Muscle of back (tissue), 11 donors: Measurements from ENCODE around the gene BFSP2. TPM values are rescaled to one million over a fixed set of nuclear protein-coding genes. Genes with fewer than 3 reads are reported as not detected.
"Not testable (repeated sequence)": the region's sequence is repeated elsewhere in the genome, so short reads cannot be mapped to it uniquely, and the experiment has no call there.

ENCODE experiments used
- DNase-seq, 3 donors: peaks; one replicate each; pipeline versions ENCODE4 v3.0.0 to v3.0.0-alpha.2; 2013
- polyA plus RNA-seq, 10 donors: library from polyadenylated mRNA; unstranded; fragments of 120-200 nt; gene quantifications; one replicate each; pipeline ENCODE4 v1.2.1, GENCODE V29; 2013; ENCODE audit not compliant: insufficient read length in 10 of 10

Gene BFSP2
- polyA plus RNA-seq, 10 donors = 0.63 TPM; not detected in 9

DNA sequence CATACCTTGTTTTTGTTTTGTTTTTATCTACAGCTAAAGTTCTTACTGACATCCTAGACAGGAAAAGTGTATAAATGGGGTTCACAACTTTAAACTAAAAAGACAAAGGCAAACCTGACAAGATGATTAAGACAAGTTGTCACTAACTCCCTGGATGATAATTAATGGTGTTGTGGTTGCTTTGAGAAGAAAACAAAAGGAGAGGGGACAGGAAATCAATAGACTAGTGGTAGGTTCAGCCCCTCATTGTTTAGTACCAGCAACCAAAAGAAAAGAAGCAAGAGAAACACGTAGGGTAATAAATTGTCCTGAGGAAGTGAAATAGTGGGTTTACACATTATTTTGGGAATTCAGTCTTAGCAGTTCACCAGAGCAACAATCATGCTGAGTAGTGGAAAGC, 78.8 kb downstream of the BFSP2 start:
- DNase-seq = no peak

- DNase-seq = no peak
Measured at GRCh38 chr3:133479401-133479800, 79.5 kb downstream of the BFSP2 start.

DNA sequence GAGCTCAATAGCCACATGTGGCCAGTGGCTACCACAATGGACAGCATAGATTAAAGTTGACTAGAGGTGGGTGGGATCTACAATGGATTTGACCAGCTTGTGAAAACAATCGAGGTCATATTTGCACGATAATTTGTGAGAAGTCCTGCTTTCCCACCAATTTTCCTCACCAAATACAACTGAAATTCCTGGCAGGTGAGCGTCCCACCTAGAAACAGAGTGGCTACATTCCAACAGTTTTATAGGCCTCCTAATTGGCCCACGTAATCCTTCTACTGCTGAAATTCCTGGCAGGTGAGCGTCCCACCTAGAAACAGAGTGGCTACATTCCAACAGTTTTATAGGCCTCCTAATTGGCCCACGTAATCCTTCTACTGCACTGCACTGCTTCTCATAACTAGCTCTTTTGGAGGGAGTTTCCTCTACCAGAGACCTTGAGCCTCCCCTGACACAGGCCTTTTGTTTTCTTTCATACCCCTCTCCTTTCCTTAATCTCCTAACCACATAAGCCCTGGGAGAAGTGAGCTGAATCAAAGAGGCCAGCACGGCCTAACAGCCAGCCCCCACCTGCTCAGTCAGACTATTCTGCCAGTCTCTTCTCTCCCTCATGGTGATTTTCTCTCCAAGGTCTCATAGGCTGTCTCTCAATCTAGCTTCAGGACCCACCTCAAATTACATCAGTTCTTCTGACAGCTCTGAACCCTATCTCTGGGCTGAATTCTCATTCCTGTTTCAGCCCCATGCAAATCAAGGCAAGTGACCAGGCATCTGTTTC, 80.2 kb downstream of the BFSP2 start:
- DNase-seq = no peak

- DNase-seq = not testable (repeated sequence)
Measured at GRCh38 chr3:133482474-133482873, 82.6 kb downstream of the BFSP2 start.

DNA sequence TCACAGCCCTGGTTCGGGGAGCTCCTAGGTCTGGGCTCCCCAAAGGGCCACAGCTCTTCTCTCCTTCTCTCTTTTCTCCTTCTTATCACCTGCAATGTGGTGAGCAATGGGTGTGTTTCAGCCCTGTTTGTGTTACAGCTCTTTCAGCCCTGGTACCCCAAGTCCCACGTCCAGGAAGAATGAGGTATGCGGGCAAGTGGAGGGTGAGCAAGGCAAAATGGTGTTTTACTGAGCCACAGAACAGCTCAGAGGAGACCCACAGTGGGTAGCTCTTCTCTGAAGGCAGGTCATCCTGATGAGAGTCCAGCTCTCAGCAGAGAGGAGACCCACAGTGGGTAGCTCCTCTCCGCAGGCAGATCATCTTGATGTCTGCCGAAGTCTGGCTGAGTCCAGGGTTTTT, 86.8 kb downstream of the BFSP2 start:
- DNase-seq = no peak

DNA sequence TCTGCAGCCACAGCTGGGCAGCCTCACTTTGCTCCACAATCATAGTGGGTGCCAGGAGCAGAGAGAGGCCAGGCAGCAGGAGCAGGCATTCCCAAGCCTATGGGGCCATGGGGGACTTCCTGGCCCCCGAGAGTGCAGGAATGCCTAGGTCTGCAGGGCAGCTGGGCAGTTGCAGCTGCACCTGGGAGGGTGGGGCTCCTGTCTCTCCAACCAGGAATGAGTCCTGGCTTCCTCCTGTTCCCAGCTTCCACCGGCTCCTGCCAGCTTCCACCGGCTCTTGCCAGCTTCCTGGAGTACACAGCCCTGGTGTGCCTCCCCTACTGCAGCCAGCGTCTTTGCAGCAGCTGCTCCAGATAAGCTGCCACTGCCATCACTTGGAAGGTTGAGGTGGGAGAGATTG, 87.3 kb downstream of the BFSP2 start:
- no peak for DNase-seq

GRCh38 chr3:133487920-133488540, 88.2 kb downstream of the BFSP2 start:
- DNase-seq = no peak

- DNase-seq = peak in 1 of 3 donors; percentile 34
Measured at GRCh38 chr3:133488785-133489367, 89.0 kb downstream of the BFSP2 start.

GRCh38 chr3:133489466-133490085, 89.7 kb downstream of the BFSP2 start:
- DNase-seq = no peak

DNA sequence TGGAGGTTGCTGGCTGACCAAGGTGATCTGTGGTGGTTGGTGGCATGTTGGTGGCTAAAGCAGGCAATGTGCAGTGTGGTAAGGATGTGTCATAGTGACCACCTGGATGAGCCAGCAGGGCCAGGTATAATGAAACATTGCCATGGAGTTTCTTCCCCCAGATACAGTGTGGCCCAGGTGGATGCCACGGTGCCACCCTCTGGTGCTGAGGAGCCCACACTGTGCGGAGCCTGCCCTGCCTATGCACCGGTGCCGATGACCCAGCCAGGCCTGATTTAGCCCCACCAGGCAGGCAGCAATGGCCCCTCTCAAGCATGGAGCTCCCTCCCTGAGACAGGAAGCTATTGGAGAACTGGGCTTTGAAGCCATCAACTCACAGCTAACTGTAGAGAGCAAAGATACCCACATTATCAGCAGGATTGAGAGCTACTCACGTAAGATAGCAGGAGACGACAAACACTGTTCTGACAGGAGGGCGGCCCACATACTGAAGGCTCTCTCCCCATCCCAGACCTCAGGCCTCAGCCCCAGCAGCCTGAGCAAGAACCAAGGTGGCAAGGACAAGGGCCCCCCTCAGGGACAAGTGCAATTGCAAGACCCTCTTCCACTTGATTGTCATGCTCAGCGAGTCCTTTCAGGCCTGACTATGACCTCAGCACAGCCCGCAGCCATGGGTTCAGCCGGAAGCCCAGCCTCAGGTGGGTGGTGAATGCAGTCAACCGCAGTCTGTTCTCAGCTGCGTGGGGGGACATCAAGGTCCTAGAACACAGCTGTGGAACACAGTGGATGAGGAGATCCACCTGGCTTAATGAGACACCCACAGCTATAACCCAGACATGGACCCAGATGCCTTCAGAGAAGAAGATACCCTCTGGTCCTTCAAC, 90.9 kb downstream of the BFSP2 start:
- DNase-seq = no peak

GRCh38 chr3:133491481-133492059, 91.7 kb downstream of the BFSP2 start:
- DNase-seq = no peak

DNA sequence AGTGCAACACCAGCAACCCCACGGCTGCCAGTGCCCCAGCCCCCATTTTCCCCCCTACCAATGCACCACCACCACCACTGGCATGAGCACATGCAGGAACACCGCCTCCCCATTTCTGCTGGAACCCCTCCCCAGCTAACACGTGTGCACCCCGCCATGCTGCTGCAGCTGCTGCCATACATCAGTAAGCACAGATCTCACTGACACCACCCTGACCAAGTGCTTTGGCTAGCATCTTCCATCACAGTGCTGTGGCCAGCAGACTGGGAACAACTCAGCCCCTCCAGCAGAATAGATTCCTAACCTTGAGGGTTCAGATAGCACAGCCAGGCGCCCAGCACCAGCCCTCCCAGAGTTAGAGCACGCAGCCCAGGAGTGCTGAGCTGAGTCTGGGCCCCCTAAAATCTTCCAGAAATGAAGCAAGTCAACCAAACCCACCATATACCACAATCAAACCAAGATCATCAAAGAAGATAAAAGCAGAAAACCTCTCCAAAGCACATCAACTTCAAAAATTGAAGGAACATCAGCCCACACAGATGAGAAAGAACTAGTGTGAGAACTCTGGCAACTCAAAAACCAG, 92.4 kb downstream of the BFSP2 start:
- no peak for DNase-seq

- DNase-seq = no peak
Measured at GRCh38 chr3:133494469-133494868, 94.6 kb downstream of the BFSP2 start.

GRCh38 chr3:133502542-133502941, 102.7 kb downstream of the BFSP2 start:
- DNase-seq = not testable (repeated sequence)

DNA sequence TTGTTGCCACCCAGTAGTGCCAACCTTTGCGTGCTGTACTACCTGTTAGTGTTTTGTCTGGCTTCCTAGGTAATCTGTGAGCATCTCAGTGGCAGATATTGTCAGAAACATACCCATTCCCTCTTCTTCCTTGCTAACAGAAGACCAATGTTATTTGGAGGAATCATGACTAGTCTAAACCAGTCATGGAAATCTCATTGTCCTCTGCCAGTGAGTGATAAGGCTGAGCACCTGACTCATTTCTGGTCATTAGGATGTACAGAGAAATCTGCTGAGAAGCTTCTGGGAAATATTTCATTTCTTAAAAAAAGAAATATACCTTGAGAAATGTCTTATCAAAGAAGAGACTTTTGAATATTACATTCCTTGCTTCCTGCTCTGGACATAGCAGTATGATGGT, 103.6 kb downstream of the BFSP2 start:
- no peak for DNase-seq

DNA sequence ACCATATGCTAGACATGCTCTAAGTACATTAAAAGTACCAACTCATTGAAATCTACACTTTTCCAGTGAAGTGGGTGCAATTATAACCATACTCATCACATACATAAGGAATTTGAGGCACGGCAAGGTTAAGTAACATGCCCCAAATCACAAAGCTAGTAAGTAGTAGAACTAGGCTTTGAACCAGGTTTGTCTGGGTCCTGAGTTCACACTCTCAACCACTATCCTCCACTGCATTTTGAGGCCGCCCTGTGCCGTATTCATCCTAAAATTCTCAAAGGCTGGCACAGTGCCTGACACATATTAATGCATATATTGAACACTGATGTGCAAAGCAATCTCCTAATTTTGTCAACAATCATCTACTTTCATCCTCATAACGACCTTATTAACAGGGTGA, 104.9 kb downstream of the BFSP2 start:
- DNase-seq = no peak

GRCh38 chr3:133505813-133506212, 106.0 kb downstream of the BFSP2 start:
- no peak for DNase-seq

DNA sequence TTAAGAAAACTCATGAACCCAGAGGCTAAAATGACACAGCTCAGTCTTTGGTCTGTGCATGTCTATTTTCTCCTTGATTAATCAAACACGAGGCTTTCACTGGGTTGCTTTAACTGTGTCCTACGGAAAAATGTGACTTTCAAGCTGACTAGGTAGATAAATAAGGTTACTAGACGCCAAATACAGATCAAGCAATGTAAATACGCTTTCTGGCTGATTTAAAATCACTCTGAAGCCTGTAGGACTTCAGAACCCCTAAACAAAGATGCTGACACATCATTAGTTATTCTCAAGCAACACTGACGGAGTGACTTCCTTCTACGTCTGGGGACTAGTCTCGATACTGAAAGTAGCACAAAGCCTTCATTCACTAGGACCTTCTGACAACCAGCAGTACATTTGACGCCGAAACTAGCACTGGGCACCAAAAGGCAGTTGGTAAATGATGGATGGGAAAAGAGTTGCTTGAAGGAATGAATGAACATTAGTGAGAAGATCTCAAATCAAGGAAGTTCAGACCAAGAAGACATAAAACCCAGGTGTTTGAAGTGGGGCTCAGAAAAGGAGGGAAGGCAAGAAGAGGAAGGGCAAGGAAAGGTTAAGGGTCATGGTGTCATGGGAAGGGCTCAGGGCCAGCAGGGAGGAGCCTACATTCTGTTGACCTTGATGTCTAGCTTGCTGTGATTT, 106.5 kb downstream of the BFSP2 start:
- DNase-seq = no peak

- DNase-seq = no peak
Measured at GRCh38 chr3:133509488-133509887, 109.6 kb downstream of the BFSP2 start.

DNA sequence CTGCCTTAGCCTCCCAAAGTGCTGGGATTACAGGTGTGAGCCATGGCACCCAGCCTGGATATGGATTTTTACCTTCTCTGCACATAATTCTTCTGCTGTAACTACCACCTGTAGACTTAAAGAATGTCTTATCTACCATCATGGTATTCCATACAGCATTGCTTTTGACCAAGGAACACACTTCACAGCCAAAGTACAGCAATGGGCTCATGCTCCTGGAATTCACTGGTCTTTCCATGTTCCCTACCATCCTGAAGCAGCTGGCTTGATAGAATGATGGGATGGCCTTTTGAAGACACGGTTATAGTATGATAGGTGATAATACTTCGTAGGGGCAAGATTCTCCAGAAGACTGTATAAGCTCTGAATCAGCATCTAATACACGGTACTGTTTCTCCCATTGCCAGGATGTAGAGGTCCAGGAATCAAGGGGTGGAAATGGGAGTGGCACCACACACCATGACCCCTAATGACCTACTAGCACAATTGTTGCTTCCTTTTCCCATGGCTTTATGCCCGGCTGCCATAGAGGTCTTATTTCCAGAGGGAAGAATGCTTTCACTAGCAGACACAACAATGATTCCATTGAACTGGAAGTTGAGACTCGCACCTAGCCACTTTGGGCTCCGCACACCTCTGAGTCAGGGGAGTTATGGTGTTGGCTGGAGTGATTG, 112.7 kb downstream of the BFSP2 start:
- DNase-seq = no peak
